ENCODE measurements around the gene DRD4.

GRCh38 chr11:614021-614622, 22.9 kb upstream of the DRD4 start:
- TF ChIP-seq CEBPB (tag; IDR thresholded peaks at IDR 0.05) (no peak), ZNF124 (CRISPR knock-in tag; IDR thresholded peaks at IDR 0.05) (no peak), CTCF (IDR thresholded peaks at IDR 0.05 in 2 of 3, conservative IDR thresholded peaks at IDR 0.05 in 1 of 3; ENCODE audit: insufficient read depth in 2 of 3, low read depth in 1 of 3, low read length in 3 of 3) (no peak), STAT6 (CRISPR knock-in tag; IDR thresholded peaks at IDR 0.05) (no peak), JUN (IDR thresholded peaks at IDR 0.05; ENCODE audit: borderline replicate concordance, low read depth, low read length) (no peak), JUN (CRISPR knock-in tag; IDR thresholded peaks at IDR 0.05; ENCODE audit: borderline replicate concordance) (no peak), ELF1 (tag; IDR thresholded peaks at IDR 0.05) (no peak), FOS (IDR thresholded peaks at IDR 0.05; ENCODE audit: extremely low read depth, insufficient read length) (no peak), WHSC1 (IDR thresholded peaks at IDR 0.05; ENCODE audit: low read length) (no peak), SAFB (IDR thresholded peaks at IDR 0.05; ENCODE audit: borderline replicate concordance, low read depth, low read length) (no peak), PHF8 (IDR thresholded peaks at IDR 0.05; ENCODE audit: borderline replicate concordance, low read length) (no peak), POLR2A (conservative IDR thresholded peaks at IDR 0.05) (no peak), ZNF76 (CRISPR knock-in tag; IDR thresholded peaks at IDR 0.05; ENCODE audit: borderline replicate concordance) (no peak), NR1H2 (CRISPR knock-in tag; IDR thresholded peaks at IDR 0.05) (no peak), STAG1 (CRISPR knock-in tag; IDR thresholded peaks at IDR 0.05; ENCODE audit: borderline replicate concordance) (no peak)
